GM19099 (cell line): ENCODE results near the gene TMEM255B.

Experiments used
- POLR2A ChIP-seq: IDR thresholded peaks from 3 replicates; pipeline ENCODE4 v1.6.1; 2011; ENCODE audit warnings: low read depth; ENCODE audit not compliant: insufficient read length; ENCODE audit errors: extremely low read depth

Gene TMEM255B

GRCh38 chr13:113732961-113733950 lies 25.8 kb upstream of the TMEM255B start:
- TF ChIP-seq POLR2A: no peak

- TF ChIP-seq POLR2A: no peak
These were observed 24.8 kb upstream of the TMEM255B start for GRCh38 chr13:113734099-113734825.

- TF ChIP-seq POLR2A: no peak
These were observed 24.2 kb upstream of the TMEM255B start for GRCh38 chr13:113734826-113735125.

GRCh38 chr13:113735194-113735593 lies 23.8 kb upstream of the TMEM255B start:
- no peak for TF ChIP-seq POLR2A

GRCh38 chr13:113735750-113736149 lies 23.3 kb upstream of the TMEM255B start:
- no peak for TF ChIP-seq POLR2A

- TF ChIP-seq POLR2A: no peak
These were observed 22.7 kb upstream of the TMEM255B start for GRCh38 chr13:113736258-113736731.

GRCh38 chr13:113737803-113738202 lies 21.2 kb upstream of the TMEM255B start:
- TF ChIP-seq POLR2A: no peak

- TF ChIP-seq POLR2A: no peak
These were observed 19.3 kb upstream of the TMEM255B start for GRCh38 chr13:113739527-113740285.

GRCh38 chr13:113740286-113740556 lies 18.8 kb upstream of the TMEM255B start:
- TF ChIP-seq POLR2A: no peak

GRCh38 chr13:113740661-113741060 lies 18.4 kb upstream of the TMEM255B start:
- no peak for TF ChIP-seq POLR2A

GRCh38 chr13:113741191-113741668 lies 17.8 kb upstream of the TMEM255B start:
- no peak for TF ChIP-seq POLR2A

- no peak for TF ChIP-seq POLR2A
These were observed 17.0 kb upstream of the TMEM255B start for GRCh38 chr13:113742000-113742441.

- no peak for TF ChIP-seq POLR2A
These were observed 16.4 kb upstream of the TMEM255B start for GRCh38 chr13:113742445-113743120.

- no peak for TF ChIP-seq POLR2A
These were observed 15.4 kb upstream of the TMEM255B start for GRCh38 chr13:113743366-113744195.
